Effector CD8-positive, alpha-beta T cell (primary cell): ENCODE data around the gene ALDH1B1.

Source experiments
- DNase-seq: peaks from one replicate; lab custom pipeline; 2025; lab: John Stamatoyannopoulos, UW
- total RNA-seq, 4 experiments: gene quantifications; one replicate each; lab custom pipeline; 2026; lab: John Stamatoyannopoulos, UW

Gene ALDH1B1
- 6.4 to 26.2 (median 10.6) reads per million in 4 experiments for total RNA-seq

GRCh38 chr9:38392235-38393127 is at the start of gene ALDH1B1:
ALDH1B1 (plus strand) TSS chr9:38392702; CDS start chr9:38395749, 3,047 bp downstream.
- peak; percentile 17 for DNase-seq

- no peak for DNase-seq
These were observed 49.5 kb upstream of the ALDH1B1 start for GRCh38 chr9:38343037-38343436.

- DNase-seq = no peak
These were observed 49.0 kb upstream of the ALDH1B1 start for GRCh38 chr9:38343552-38343951.

GRCh38 chr9:38344566-38345324 is 47.8 kb upstream of the ALDH1B1 start:
- no peak for DNase-seq

GRCh38 chr9:38345851-38346755 is 46.4 kb upstream of the ALDH1B1 start:
- DNase-seq = no peak

GRCh38 chr9:38346811-38347210 is 45.7 kb upstream of the ALDH1B1 start:
- DNase-seq = no peak

- no peak for DNase-seq
These were observed 45.2 kb upstream of the ALDH1B1 start for GRCh38 chr9:38347271-38347671.

GRCh38 chr9:38347946-38348345 is 44.6 kb upstream of the ALDH1B1 start:
- DNase-seq = no peak

- DNase-seq = no peak
These were observed 42.0 kb upstream of the ALDH1B1 start for GRCh38 chr9:38350529-38350928.

- no peak for DNase-seq
These were observed 39.8 kb upstream of the ALDH1B1 start for GRCh38 chr9:38352530-38353328.

- no peak for DNase-seq
These were observed 37.4 kb upstream of the ALDH1B1 start for GRCh38 chr9:38355115-38355514.

GRCh38 chr9:38355517-38356120 is 36.9 kb upstream of the ALDH1B1 start:
- no peak for DNase-seq

GRCh38 chr9:38356851-38357250 is 35.7 kb upstream of the ALDH1B1 start:
- no peak for DNase-seq

GRCh38 chr9:38357350-38358114 is 35.0 kb upstream of the ALDH1B1 start:
- no peak for DNase-seq

GRCh38 chr9:38358390-38359296 is 33.9 kb upstream of the ALDH1B1 start:
- DNase-seq = no peak

- DNase-seq = no peak
These were observed 33.2 kb upstream of the ALDH1B1 start for GRCh38 chr9:38359297-38359653.

GRCh38 chr9:38359689-38360385 is 32.7 kb upstream of the ALDH1B1 start:
- no peak for DNase-seq

GRCh38 chr9:38360839-38361472 is 31.5 kb upstream of the ALDH1B1 start:
- no peak for DNase-seq
